Esophagus muscularis mucosa (tissue), 3 donors: ENCODE data around the gene PAPSS2.

Experiments used
- CTCF ChIP-seq, 3 experiments: fragments of 200-600 bp in 2 of 3; fragments of 450-650 bp in 1 of 3; sonication (generic) in 2 of 3; IDR thresholded peaks; one replicate each; pipeline ENCODE4 v1.5.1; 2017 to 2019; ENCODE audit warnings: antibody characterized with exemption in 3 of 3, mild to moderate bottlenecking in 2 of 3, moderate library complexity in 1 of 3
- POLR2A ChIP-seq: fragments of 450-650 bp; IDR thresholded peaks from one replicate; pipeline ENCODE4 v1.6.1; 2017; ENCODE audit warnings: antibody characterized with exemption, moderate library complexity, mild to moderate bottlenecking, low read depth
- POLR2AphosphoS5 ChIP-seq, 2 donors: sonication (generic); formaldehyde crosslinking; IDR thresholded peaks; one replicate each; pipeline ENCODE4 v1.6.1; 2017; ENCODE audit warnings: antibody characterized with exemption in 2 of 2

- TF ChIP-seq CTCF (IDR thresholded peaks at IDR 0.05) (no peak), POLR2A (no peak), POLR2AphosphoS5 (IDR thresholded peaks at IDR 0.05) (no peak)
Observed at GRCh38 chr10:87619705-87620104, 40.0 kb upstream of the PAPSS2 start.
